Mucosa of rectum (tissue), 2 donors: Measurements from ENCODE around the gene PTPRJ.
A peak's percentile ranks its signal among the peaks of the same experiment; 100 is the strongest.

Experiments used
- H3K27ac ChIP-seq, 2 donors: one replicate each; pipeline ENCODE4 v1.7.0; 2013; ENCODE audit warnings: inconsistent platforms in 2 of 2, low read depth in 2 of 2, low read length in 2 of 2
- H3K27me3 ChIP-seq, 2 donors: one replicate each; pipeline ENCODE4 v1.7.0; 2013; ENCODE audit warnings: low read length in 2 of 2; ENCODE audit not compliant: control insufficient read depth in 2 of 2, insufficient read depth in 2 of 2
- H3K36me3 ChIP-seq, 2 donors: one replicate each; pipeline ENCODE4 v1.7.0; 2013; ENCODE audit warnings: low read length in 2 of 2; ENCODE audit not compliant: control insufficient read depth in 2 of 2, insufficient read depth in 2 of 2
- H3K4me1 ChIP-seq, 2 donors: one replicate each; pipeline ENCODE4 v1.7.0; 2013; ENCODE audit warnings: low read length in 2 of 2, mild to moderate bottlenecking in 1 of 2; ENCODE audit not compliant: control insufficient read depth in 2 of 2, insufficient read depth in 2 of 2
- H3K4me3 ChIP-seq, 2 donors: one replicate each; pipeline ENCODE4 v1.7.0; 2013; ENCODE audit warnings: low read length in 2 of 2
- H3K9ac ChIP-seq, 2 donors: one replicate each; pipeline ENCODE4 v1.7.0; 2013; ENCODE audit warnings: low read length in 2 of 2, low read depth in 1 of 2, mild to moderate bottlenecking in 1 of 2
- H3K9me3 ChIP-seq, 2 donors: one replicate each; pipeline ENCODE4 v1.7.0; 2013; ENCODE audit warnings: low read length in 2 of 2; ENCODE audit not compliant: control insufficient read depth in 2 of 2
- donor health status: healthy.
- donor health status: Normal muscosa, but diverticular disease.

PTPRJ gene

DNA sequence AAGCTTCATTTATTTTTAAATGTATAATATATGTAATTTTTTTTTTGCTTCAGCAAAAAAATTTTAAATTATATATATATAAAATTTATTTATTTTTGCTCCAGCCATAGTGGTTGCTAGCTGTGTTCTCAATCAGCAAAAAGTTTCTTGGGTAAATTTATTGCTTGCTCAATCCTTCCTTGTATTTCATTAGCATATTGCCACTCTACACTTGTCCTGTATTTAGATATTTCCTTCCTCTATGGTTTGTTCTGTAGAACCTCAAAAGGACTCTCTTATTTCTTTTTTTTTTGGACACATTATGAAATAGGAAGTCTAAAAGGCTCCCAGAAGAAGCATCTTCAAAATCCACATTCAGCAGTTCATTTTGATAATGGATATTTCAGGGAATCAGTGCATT, 2.3 kb downstream of the PTPRJ start:
- Histone ChIP-seq H3K27ac (peak overlapping the region in 1 of 2 donors; percentile 45), H3K4me3 (no peak overlapping the region), H3K36me3 (no peaks in the 10 kb centered on the region), H3K9ac (no peak overlapping the region), H3K27me3 (no peaks in the 10 kb centered on the region), H3K4me1 (peaks cover 30 to 41% of the 10 kb centered on the region in 2 donors), H3K9me3 (no peaks in the 10 kb centered on the region)

DNA sequence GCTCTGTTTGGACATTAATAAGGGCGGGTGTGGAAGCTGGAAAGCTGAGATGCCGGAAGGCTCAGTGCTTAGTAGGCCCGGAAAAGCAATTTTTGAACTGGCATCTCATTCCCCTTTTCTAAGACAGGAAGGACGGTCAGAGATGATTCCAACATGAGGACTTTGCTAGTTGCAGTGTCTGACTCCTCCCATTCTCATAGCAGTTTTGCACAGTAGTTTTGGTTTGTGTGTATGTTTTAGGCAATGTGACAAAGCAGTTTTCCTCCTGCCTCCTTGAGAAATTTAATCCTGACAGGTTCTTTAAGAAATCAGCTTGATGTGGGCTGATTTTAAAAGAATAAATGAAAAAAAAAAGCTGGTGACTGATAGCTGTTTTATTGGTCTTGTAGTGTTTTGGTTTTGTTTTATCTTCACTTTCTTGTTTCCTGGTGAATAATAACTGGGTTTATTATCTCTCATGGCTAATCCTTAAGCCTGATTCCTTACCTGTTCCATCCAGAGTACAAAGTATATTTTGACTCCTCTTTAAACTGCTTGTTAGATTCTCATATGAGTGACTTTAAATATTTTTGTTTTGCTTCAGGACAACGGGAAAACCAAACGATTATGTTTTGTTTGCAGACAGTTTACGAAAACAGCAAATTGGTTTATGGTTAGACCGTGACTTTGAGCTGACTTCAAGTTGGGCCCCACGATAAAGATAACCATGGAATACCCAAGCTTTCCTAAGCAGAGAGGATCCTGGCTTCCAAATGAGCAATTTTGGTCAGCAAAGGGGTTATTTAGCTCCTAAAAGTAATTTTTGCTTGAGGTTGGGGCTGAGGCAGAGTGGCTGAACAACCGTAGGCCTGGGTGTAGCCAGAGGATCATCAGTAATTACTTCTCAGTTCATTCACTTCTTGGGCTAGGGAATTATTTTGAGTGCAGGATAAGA, 3.4 kb downstream of the PTPRJ start:
- Histone ChIP-seq H3K27me3 (no peaks in the 10 kb centered on the region), H3K9me3 (no peaks in the 10 kb centered on the region), H3K4me1 (peaks cover 35 to 52% of the 10 kb centered on the region in 2 donors), H3K4me3 (peak overlapping the region; percentile 8 to 34), H3K27ac (peak overlapping the region; percentile 45 to 54), H3K36me3 (no peaks in the 10 kb centered on the region), H3K9ac (peak overlapping the region; percentile 45 to 58)

DNA sequence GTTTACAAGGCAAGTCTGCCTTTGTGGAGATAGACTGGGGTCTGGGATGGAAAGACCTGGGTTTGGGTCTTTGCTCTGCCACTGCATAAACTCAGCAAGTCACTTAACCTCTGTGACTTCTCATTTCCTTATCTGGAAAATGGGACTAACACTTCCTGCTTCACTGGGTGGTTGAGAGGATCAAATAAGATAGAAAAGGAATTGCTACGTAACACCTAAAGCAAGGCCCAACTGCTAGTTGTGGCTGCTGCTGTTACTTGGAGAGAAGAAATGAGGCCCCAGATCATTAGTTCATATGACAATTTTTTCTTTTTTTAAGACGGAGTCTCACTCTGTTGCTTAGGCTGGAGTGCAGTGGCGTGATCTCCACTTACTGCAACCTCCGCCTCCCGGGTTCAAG, 5.9 kb downstream of the PTPRJ start:
- Histone ChIP-seq H3K9ac (peak overlapping the region in 1 of 2 donors; percentile 54), H3K27me3 (no peaks in the 10 kb centered on the region), H3K4me1 (peaks cover 45 to 53% of the 10 kb centered on the region in 2 donors)

GRCh38 chr11:47986742-47987141, 6.4 kb downstream of the PTPRJ start:
- H3K4me3 ChIP-seq = no peak overlapping the region
- peaks cover 48 to 54% of the 10 kb centered on the region in 2 donors for H3K4me1 ChIP-seq
- no peaks in the 10 kb centered on the region for H3K27me3 ChIP-seq
- H3K27ac ChIP-seq = peak overlapping the region; percentile 67 to 83
- H3K9me3 ChIP-seq = no peaks in the 10 kb centered on the region
- H3K9ac ChIP-seq = peak overlapping the region in 1 of 2 donors; percentile 54
- no peaks in the 10 kb centered on the region for H3K36me3 ChIP-seq

More for the DNA sequence above, 5.9 kb downstream of the PTPRJ start:
- H3K36me3 ChIP-seq = no peaks in the 10 kb centered on the region
- H3K27ac ChIP-seq = peak overlapping the region; percentile 67 to 83
- no peak overlapping the region for H3K4me3 ChIP-seq
- no peaks in the 10 kb centered on the region for H3K9me3 ChIP-seq

DNA sequence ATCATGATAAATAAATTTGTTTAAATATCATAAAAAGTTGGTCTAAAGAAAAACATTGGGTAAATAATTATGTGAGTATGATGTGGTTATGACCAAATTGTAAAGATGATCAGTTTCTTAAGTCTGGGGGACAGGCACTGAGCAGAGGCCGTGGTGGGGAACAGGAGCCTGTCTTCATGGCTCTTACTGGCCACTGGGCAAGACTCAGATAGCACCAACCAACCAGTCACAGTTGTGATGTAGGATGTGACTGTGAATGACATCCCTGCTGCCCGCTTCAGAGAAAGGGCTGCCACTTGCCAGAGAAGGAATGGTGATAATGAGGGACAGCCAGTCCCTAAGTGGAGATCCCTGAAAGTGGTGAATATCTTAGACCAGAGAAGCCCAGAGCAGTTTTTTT, 7.0 kb downstream of the PTPRJ start:
- H3K4me1 ChIP-seq = peaks cover 45 to 48% of the 10 kb centered on the region in 2 donors
- H3K4me3 ChIP-seq = peak overlapping the region in 1 of 2 donors; percentile 20
- H3K27me3 ChIP-seq = no peaks in the 10 kb centered on the region
- H3K36me3 ChIP-seq = no peaks in the 10 kb centered on the region
- no peaks in the 10 kb centered on the region for H3K9me3 ChIP-seq
- peak overlapping the region; percentile 83 to 85 for H3K27ac ChIP-seq
- H3K9ac ChIP-seq = peak overlapping the region; percentile 47 to 53

GRCh38 chr11:47987781-47988180, 7.4 kb downstream of the PTPRJ start:
- H3K27me3 ChIP-seq = no peaks in the 10 kb centered on the region
- peak overlapping the region in 1 of 2 donors; percentile 20 for H3K4me3 ChIP-seq
- H3K4me1 ChIP-seq = peaks cover 44 to 50% of the 10 kb centered on the region in 2 donors
- H3K9me3 ChIP-seq = no peaks in the 10 kb centered on the region
- H3K9ac ChIP-seq = peak overlapping the region; percentile 47 to 53
- peak overlapping the region; percentile 83 to 85 for H3K27ac ChIP-seq
- no peaks in the 10 kb centered on the region for H3K36me3 ChIP-seq

DNA sequence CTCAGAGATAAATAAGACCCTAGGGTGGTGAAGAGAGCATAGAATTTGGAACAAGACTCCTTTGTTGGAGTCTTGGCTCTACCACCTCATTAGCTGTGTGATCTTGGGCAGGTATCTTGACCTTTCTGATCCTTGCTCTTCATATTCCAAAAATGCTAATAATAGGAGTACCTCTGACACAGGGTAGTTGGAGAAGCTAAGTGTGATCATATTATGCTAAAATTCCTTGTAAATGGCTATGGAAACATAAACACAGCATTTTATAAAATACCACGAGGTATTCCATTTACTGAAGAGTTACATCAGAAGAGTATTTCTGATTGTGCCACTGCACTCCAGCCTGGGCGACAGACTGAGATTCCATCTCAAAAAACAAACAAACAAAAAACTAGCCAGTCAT, 9.4 kb downstream of the PTPRJ start:
- Histone ChIP-seq H3K9ac (no peak overlapping the region), H3K4me3 (no peak overlapping the region), H3K27ac (peak overlapping the region in 1 of 2 donors; percentile 80), H3K9me3 (no peaks in the 10 kb centered on the region), H3K4me1 (peaks cover 36 to 41% of the 10 kb centered on the region in 2 donors), H3K27me3 (no peaks in the 10 kb centered on the region), H3K36me3 (no peaks in the 10 kb centered on the region)

- Histone ChIP-seq H3K27ac (peak overlapping the region; percentile 80 to 85), H3K36me3 (no peaks in the 10 kb centered on the region), H3K4me3 (peak overlapping the region in 1 of 2 donors; percentile 57), H3K9me3 (no peaks in the 10 kb centered on the region), H3K27me3 (no peaks in the 10 kb centered on the region), H3K4me1 (peaks cover 40 to 44% of the 10 kb centered on the region in 2 donors), H3K9ac (peak overlapping the region; percentile 5 to 15)
Observed at GRCh38 chr11:47991266-47991830, 11.0 kb downstream of the PTPRJ start.

DNA sequence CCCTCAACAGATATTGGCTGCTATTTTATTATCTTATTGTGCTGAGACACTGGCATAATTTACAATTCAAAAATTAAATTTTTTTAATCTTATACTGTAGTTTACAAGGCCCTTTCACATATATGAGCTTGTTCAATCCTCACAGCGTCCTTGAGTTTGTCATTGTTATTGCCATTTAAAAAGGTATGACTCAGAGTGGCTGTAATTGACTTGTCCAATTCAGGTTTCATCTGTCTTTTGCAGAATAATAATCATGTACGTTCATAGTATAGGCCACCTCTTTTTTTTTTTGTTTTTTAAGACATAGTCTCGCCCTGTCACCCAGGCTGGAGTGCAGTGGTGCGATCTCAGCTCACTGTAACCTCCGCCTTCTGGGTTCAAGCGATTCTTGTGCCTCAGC, 11.5 kb downstream of the PTPRJ start:
- Histone ChIP-seq H3K4me3 (peak overlapping the region in 1 of 2 donors; percentile 57), H3K9me3 (no peaks in the 10 kb centered on the region), H3K27me3 (no peaks in the 10 kb centered on the region), H3K36me3 (no peaks in the 10 kb centered on the region), H3K9ac (no peak overlapping the region), H3K27ac (peak overlapping the region; percentile 80 to 85), H3K4me1 (peaks cover 43% of the 10 kb centered on the region in 2 donors)
